ENCODE measurements around the gene NMB.
"Not testable (repeated sequence)": the region's sequence is repeated elsewhere in the genome, so short reads cannot be mapped to it uniquely, and the experiment has no call there.

The NMB gene, protein sequence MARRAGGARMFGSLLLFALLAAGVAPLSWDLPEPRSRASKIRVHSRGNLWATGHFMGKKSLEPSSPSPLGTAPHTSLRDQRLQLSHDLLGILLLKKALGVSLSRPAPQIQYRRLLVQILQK

DNA sequence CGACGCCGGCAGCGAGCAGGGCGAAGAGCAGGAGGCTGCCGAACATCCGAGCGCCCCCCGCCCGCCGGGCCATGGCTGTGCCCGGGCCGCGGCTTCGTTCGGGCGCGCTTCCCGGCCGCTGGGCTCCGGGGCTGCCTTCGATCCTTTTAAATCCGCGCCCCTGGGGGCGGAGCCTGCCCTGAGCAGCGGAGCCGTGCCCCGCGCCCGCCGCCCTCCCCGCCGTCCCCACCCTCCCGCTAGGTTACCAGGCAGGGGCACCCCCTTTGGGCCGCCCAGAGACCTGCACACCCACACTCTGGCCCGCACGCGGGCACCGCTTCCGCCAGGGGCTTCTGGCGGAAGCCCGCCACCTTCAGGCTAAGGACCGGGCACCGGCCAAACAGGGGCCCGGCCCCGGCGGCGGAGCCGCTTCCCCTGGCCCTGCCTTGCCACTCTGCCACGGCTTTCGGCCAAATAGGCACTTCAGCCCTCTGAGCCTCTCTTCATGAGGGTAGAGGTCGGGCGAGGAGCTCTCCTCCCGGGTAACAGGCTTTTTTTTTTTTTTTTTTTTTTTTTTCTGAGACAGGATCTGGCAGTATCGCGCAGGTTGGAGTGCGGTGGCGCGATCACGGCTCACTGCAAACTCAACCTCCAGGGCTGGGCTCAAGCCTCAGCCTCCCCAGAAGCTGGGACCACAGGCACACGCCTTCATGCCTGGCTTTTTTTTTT is at the start of gene NMB:
Gene NMB, minus strand, starts transcription at position 120 of the 708 bp plus-strand sequence. Its CDS starts 47 bp downstream, at position 73.
- DNase-seq: peak; percentile 93

DNA sequence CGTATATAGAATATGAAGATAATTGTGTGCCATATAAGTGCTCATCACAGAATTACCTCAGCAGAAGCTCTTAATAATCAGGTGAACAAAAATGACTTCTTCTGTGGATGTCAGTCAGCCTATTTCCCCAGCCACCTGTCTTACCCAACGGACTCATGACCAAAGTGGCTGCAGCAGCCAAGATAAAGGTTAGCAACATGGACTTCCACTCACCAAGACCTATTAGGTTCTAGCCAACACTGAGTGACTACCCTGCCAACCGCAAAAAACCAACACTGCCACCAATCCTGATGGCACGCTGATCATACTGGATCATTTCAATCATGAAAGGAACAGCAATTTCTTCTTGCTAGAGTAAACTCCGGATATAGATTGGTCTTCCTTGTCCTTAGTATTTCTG is 45.8 kb upstream of the NMB start:
- DNase-seq: no peak

DNA sequence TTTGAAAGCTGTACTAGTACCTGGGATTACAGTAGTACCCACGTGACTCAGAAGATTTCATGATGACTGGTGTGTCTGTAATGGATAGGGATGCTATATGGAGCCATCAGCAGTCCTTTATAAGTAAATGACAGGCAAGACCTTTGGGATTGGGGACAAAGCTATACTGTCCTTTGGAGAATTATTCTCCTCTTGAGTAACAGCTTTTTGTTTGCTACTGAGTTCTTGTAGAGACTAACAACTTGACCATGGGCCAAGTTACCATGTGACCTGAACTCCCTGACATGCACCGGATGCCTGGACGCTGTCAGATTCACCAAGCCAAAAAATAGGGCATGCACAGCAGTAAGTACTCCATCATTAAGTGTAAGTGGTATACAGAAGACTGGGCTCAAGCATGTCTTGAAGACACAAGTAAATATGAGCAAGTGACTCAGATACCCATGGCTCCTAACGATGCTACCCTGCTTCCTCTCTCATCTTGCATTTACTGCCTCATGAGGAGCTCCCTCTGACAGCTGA is 45.0 kb upstream of the NMB start:
- no peak for DNase-seq

DNA sequence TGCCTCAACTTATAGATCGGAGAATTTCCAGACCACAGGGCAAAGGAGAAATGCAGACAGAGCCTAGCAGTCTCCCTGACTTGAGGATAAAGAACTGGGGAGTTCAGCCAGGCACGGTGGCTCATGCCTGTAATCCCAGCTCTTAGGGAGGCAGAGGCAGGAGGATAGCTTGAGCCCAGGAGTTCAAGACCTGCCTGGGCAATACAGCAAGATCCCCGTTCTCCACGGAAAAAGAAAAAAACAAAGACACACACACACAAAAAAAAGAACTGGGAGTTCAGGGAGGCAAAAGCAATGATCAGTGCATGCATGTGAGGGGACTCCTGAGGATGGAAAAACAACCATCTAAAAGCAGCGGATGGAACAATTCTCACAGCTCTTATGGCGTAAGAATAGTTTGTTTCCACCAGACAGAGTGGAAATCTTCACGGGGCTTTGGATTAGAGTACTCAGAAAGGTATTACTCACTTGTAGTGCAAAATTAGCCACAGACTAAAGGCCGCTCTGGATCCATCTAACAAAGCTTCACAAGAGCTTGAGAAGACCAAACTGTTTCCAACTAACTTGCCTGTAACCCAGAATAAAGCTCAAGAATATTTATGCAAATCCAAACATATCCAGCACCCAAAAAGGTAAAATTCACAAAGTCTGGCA is 41.7 kb upstream of the NMB start:
- no peak for DNase-seq

DNA sequence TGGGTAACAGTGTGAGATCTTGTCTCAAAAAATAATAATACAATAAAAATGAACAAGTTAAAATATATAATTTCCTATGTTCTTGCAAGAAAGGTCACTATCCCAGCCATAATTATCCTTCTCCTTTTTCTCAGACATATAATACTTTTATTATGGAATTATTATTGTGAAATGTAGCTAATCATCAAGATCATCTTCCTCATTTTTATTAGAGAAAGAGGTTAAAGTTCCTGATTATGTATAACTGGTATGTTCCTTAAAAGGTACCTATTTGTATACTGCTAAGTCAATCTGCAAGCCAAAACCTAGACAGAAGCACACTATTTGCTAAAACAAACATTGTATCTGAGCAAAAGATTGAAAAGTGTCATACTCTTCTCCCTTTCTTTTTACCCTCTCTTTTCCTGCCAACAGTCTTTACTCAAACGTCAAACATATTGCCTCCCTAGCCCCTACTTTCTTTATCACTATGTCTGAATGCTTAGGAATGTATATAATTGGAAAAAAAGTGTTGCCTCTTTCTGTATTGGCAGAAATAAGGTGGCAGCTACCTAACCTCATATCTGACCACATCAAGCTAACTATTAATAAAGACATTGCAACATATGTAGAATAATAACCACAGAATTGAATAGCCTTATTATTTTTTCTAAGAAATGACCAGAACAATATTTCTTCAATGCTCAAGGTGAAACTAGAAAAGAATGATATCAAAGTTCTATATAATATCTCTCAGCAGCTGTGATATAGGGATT is 39.4 kb upstream of the NMB start:
- DNase-seq: no peak

DNA sequence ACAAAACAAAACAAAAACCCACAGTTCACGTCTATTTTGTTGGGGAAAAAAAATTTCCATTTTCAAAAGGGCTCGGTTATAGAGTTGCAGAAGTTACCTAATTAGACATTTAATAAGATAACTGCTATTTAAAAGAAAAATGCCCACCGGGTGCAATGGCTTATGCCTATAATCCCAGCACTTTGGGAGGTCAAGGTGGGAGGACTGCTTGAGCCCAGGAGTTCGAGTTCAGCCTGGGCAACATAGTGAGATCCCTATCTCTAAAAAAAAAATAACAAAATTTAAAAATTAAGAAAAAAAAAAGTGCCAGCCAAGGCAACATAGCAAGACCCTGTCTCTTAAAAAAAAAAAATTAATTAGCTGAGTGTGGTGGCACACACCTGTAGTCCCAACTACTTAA is 38.8 kb upstream of the NMB start:
- DNase-seq: no peak

DNA sequence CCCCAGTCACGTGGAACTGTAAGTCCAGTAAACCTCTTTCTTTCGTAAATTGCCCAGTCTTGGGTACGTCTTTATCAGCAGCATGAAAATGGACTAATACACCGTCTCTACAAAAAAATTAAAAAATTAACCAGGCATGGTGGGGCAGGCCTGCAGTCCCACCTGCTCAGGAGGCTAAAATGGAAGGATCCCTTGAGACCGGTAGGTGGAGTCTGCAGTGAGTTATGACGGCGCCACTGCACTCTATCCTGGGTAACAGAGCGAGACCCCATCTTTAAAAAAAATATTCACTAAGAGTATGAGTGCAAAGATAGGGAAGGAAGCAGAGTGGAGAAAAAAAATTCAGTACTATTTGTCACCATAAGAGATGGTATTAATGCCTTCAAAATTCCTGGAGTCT is 32.3 kb upstream of the NMB start:
- no peak for DNase-seq

DNA sequence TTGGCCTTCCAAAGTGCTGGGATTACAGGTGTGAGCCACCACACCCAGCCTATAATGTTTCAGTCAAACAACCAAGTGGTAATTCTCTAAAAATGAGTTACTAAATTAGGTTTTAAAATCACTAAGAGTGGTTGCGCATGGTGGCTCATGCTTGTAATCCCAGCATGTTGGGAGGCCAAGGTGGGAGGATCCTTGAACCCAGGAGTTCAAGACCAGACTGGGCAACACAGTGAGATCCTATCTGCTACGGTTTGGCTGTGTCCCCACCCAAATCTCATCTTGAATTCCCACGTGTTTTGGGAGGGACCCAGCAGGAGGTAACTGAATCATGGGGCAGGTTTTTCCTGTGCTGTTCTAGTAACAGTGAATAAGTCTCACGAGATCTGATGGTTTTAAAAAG is 31.9 kb upstream of the NMB start:
- no peak for DNase-seq

DNA sequence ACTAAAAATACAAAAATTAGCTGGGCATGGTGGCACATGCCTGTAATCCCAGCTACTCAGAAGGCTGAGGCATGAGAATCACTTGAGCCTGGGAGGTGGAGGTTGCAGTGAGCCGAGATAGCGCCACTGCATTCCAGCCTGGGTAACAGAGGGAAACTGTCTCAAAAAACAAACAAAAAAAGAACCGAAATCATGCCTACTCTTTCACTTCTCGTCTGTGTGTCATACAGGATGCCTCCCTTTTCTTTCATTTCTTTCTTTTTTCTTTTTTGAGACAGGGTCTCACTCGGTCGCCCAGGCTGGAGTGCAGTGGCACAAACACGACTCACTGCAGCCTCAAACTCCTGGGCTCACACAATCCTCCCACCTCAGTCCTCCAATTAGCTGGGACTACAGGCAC is 28.4 kb upstream of the NMB start:
- not testable (repeated sequence) for DNase-seq

DNA sequence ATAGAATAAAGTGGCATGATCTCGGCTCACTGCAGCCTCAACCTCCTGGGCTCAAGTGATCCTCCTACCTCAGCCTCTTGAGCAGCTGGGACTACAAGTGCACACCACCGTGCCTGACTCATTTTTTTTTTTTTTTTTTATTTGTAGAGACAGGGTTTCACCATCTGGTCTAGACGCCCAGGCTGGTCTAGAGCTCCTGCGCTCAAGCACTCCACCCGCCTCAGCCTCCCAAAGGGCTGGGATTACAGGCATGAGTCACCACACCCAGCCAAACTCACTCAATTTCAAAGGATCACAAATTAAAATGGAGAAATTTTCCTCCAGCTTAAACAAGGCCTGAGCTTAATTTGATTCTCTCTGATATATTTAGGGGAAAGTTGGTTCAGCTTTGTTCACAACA is 27.3 kb upstream of the NMB start:
- peak; percentile 60 for DNase-seq

DNA sequence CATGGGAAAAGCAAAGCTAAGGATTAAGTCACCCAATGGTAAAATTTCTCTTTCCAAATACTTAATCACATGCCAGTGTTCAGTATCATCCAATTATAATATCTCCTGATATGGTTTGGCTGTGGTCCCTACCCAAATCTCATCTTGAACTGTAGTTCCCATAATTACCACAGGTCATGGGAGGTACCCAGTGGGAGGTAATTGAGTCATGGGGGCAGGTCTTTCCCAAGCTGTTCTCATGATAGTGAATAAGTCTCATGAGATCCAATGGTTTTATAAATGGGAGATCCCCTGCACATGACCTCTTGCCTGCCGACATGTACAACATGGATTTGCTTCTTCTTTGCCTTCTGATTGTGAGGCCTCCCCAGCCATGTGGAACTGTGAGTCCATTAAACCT is 26.1 kb upstream of the NMB start:
- DNase-seq: no peak

DNA sequence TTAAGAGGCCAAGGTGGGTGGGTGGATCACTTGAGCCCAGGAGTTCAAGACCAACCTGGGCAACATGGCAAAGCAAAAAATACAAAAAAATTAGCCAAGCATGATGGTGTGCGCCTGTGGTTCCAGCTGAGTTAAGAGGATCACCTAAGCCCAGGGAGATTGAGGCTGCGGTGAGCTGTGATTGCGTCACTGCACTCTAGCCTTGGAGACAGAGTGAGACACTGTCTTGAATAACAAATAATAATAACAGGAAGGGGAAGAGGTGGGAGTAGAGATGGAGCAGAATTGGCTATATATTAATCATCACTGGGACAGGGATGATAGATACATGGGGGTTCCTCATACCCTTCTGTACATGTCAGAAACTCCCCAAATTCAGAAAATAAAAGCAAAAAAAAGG is 23.8 kb upstream of the NMB start:
- no peak for DNase-seq

DNA sequence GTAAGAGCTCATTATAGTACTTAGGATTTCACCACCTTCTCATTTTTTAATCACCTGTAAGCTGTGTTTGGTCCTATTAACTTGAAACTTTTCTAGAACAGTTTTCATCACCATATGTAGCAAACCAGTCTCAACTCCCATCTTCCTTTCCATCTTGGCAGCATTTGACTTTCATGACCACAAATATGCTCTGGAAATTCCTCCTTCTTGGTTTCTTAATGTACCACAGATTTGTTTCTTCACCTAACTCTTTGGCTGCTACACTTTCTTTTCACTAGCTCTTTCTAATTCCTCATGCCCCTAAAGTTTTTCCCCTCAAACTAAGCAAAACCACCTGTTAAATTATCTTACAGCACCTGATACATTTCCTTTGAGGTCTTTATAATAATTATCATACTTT is 13.2 kb upstream of the NMB start:
- no peak for DNase-seq

DNA sequence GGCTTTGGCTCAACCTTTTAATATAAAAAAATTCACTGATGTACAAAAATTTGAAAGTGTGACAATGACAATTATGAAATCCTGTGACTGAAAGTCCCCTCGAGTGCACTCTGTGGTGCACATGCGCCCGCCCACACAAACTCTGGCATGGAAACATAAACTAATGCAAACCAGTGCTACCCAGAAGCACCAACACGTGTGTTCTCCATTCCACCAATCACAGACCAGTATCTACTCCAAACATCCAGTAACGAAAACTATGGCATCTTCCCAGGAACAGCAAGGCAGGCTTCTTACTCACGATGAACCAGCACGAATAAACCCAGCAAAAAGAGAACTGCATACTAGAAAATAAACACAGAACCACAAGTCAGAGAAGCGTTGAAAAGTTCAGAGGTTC is 11.7 kb upstream of the NMB start:
- no peak for DNase-seq

DNA sequence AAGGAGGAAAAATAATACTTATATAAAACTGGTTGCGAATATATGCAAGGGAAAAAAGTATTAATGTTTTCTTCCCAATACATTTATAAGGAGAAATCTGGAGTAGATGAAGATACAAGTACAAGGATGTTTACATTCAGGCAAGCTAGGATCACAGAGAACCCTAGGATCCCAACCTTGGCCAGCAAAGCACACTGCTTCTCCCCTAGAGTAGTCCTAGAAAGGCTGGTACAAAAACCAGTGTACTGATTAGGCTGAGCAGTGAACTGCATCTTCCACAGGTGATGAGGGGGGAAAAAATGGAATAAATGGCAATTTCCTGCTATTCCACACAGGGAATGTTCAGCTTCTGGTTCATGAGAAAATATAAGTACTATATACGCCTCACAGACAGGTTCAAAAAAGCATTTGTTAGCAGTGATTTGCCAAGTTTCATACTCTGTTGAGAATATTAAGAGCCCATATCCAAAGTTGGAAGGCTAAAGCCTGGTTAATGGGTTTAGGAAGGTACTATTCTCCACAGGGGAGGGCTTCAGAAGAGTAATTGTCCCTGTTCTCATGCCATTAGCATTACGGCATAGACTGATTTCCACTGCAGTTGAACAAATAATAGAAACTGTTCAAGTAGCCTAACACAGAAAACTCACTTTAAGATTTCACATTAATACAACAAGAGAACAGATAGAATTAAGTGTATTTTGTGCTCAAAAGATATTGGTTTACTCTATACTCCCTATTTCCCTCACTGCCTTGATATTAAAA is 10.4 kb upstream of the NMB start:
- no peak for DNase-seq

DNA sequence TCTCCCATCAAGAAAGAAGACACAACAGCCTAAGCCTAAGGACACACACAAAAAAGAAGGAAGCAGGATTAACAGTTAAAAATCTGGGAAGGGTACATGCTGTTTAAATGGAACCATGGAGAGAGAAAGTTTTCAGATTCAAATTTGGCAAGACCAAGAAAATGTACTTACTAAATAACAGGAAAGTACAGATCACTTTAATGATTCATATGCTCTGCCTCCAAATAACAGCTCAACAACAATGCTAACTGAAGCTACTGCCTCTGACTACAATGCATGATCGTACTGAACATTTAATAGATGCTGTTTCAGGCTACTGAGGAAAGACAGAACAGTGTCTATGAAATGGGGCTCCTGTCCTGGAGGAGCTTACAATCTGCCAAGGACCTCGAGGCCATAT is 8.4 kb upstream of the NMB start:
- no peak for DNase-seq

DNA sequence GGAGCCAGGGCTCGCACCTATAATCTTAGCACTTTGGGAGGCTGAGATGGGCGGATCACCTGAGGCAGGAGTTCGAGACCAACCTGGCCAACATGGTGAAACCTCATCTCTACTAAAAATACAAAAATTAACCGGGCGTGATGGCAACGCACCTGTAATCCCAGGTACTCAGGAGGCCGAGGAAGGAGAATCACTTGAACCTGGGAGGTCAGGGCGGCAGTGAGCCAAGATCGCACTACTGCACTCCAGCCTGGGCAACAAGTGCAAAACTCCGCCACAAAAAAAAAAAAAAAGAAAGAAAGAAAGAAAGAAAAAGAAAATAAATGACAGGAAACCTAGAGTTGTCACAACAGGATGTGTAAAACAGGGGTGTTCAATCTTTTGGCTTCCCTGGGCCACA is 3.0 kb upstream of the NMB start:
- no peak for DNase-seq

DNA sequence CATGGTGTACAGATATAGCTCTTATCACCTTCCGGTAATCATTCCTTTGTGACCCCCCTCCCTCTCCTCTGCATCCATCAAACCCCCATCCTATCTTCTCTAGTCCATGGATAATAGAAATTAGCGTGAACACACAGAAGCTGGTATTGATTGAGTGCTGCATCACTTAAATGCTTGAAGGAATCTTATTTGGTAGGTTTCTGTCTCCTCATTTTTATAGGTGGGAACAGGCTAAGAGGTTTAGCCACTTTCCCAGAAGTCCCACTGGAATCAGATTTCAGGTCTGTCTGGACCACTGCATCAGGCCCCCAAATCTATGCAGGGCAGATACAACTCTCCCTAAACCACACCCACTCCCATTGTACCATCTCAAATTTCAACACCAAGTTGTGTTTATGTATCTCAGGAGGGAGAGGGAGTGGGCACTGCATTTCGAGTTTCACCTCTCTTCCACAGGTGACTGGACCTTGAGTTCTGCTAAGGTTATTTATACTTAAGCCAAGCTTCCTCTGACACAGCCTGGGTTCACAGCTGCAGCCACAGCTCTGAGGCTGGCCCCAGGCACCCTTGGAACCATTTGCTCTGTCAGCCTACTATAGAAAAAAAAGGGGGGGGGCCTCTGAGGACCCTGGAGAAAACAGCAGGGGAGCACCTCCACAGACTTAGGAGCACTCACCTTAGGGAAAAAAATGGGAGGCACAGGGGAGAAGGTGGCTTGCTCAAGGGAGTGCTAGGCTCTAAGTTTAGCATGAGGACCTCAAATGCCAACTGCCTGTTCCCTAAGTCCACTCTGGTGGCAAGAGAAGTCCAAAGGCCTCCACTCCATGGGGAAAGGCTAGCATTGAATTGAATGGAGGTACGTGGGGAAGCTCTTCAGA is 2.1 kb upstream of the NMB start:
- DNase-seq: no peak

DNA sequence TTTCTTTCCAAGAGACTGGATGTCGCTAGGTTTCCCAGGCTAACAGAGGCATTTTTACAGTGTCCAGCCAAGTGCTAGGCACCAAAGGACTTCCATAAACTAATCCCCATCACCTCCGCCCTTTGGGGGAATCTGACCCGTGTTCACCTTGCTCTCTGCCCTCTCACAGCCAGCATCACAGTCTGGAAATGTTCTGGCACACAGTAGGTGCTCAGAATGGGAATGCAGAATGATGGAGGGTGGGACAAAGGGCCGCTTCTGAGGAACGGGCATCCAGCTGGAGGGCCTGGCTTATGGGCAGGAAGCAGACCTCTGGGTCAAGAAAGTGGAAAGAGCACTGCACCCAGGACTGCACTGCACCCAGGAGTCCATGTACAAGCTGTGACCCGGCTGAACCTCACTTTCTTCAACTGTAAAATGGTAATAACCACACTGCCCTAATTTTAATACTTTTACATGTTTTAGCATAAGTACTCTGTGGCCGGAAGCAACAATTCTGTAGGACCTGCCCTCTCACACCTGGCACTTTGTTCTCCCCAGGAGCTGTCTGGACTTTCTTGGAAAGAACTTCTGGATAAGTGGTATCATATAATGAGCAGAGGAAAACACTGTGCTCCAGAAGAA is 901 bp upstream of the NMB start:
- no peak for DNase-seq

DNA sequence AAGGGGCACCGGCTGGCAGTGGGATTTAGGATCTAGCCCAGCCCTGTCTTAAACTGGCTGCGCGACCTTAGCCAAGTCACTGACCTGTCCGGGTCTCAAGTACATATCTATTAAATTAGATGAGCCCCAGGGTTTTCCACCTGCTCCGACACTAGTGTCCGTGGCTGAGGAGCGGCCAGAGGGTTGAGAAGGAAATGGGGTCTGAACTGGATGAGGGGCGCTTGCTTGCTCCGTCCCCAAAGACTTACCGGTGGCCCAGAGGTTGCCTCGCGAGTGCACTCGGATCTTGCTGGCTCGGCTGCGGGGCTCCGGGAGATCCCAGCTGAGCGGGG is 285 bp downstream of the NMB start:
- DNase-seq: no peak

DNA sequence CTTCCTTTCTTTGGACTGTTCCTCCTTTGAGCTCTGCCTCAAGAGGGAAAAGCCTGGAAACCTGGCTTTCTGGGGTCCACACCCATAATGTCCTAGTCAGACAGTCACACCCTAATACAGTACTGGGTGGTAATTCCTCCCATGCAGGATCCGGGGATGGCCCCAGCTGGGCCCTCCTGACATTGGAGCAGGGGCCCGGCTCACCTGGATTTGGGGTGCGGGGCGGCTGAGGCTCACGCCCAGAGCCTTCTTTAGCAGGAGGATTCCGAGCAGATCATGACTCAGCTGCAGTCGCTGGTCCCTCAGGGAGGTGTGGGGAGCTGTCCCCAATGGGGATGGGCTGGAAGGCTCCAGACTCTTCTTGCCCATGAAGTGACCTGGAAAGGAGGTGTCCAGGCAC is 1.0 kb downstream of the NMB start:
- DNase-seq: no peak

All from islet precursor cell (in vitro differentiated cells).